ENCODE data around the gene DHCR7.

Gene DHCR7

GRCh38 chr11:71387200-71387599, 61.0 kb downstream of the DHCR7 start:
- WGBS = 93% methylated on average over 3 of the region's 3 CpGs

GRCh38 chr11:71386202-71386601, 62.0 kb downstream of the DHCR7 start:
- no peak overlapping the region for H3K4me3 ChIP-seq (ENCODE audit: low read length)
- H3K9me3 ChIP-seq (ENCODE audit: insufficient read depth, low read depth, low read length) = peaks cover 5% of the 10 kb centered on the region; the same call in 1 of the 2 replicates
- no peak overlapping the region for H3K27ac ChIP-seq (ENCODE audit: low read depth, low read length)
- H3K9ac ChIP-seq (ENCODE audit: low read depth, low read length) = no peak overlapping the region
- no peaks in the 10 kb centered on the region for H3K36me3 ChIP-seq (ENCODE audit: insufficient read depth, low read length)
- H3K4me1 ChIP-seq (ENCODE audit: insufficient read depth, low read length) = no peaks in the 10 kb centered on the region
- H3K27me3 ChIP-seq (ENCODE audit: insufficient read depth, low read length) = no peaks in the 10 kb centered on the region
- 83% methylated on average over 4 of the region's 4 CpGs for WGBS

More at GRCh38 chr11:71387200-71387599, 61.0 kb downstream of the DHCR7 start:
- Histone ChIP-seq H3K36me3 (ENCODE audit: insufficient read depth, low read length) (no peaks in the 10 kb centered on the region), H3K27ac (ENCODE audit: low read depth, low read length) (no peak overlapping the region), H3K9ac (ENCODE audit: low read depth, low read length) (no peak overlapping the region), H3K27me3 (ENCODE audit: insufficient read depth, low read length) (no peaks in the 10 kb centered on the region), H3K4me3 (ENCODE audit: low read length) (no peak overlapping the region), H3K4me1 (ENCODE audit: insufficient read depth, low read length) (no peaks in the 10 kb centered on the region), H3K9me3 (ENCODE audit: insufficient read depth, low read depth, low read length) (peaks cover 5% of the 10 kb centered on the region; the same call in 1 of the 2 replicates)

- no peak overlapping the region for H3K9ac ChIP-seq (ENCODE audit: low read depth, low read length)
- H3K4me3 ChIP-seq (ENCODE audit: low read length) = no peak overlapping the region
- no peaks in the 10 kb centered on the region for H3K36me3 ChIP-seq (ENCODE audit: insufficient read depth, low read length)
- H3K27ac ChIP-seq (ENCODE audit: low read depth, low read length) = no peak overlapping the region
- 90% methylated on average over 4 of the region's 6 CpGs for WGBS
- H3K9me3 ChIP-seq (ENCODE audit: insufficient read depth, low read depth, low read length) = peaks cover 5% of the 10 kb centered on the region; the same call in 1 of the 2 replicates
- no peaks in the 10 kb centered on the region for H3K4me1 ChIP-seq (ENCODE audit: insufficient read depth, low read length)
- H3K27me3 ChIP-seq (ENCODE audit: insufficient read depth, low read length) = no peaks in the 10 kb centered on the region
These were observed 63.1 kb downstream of the DHCR7 start for GRCh38 chr11:71385091-71385490.

- H3K27ac ChIP-seq (ENCODE audit: low read depth, low read length) = no peak overlapping the region
- H3K4me1 ChIP-seq (ENCODE audit: insufficient read depth, low read length) = no peaks in the 10 kb centered on the region
- H3K27me3 ChIP-seq (ENCODE audit: insufficient read depth, low read length) = no peaks in the 10 kb centered on the region
- H3K9ac ChIP-seq (ENCODE audit: low read depth, low read length) = no peak overlapping the region
- H3K36me3 ChIP-seq (ENCODE audit: insufficient read depth, low read length) = no peaks in the 10 kb centered on the region
- WGBS = 92% methylated on average over 7 of the region's 8 CpGs
- peaks cover 5% of the 10 kb centered on the region; the same call in 1 of the 2 replicates for H3K9me3 ChIP-seq (ENCODE audit: insufficient read depth, low read depth, low read length)
- H3K4me3 ChIP-seq (ENCODE audit: low read length) = no peak overlapping the region
These were observed 63.6 kb downstream of the DHCR7 start for GRCh38 chr11:71384561-71384960.
